NCI-H69 (cell line): Measurements from ENCODE around the gene TOR3A.
"Not testable (repeated sequence)": the region's sequence is repeated elsewhere in the genome, so short reads cannot be mapped to it uniquely, and the experiment has no call there.

Experiments
- DNase-seq: peaks from one replicate; lab custom pipeline; 2025; lab: John Stamatoyannopoulos, UW

The TOR3A gene

GRCh38 chr1:179081687-179082332 is at the start of gene TOR3A:
Gene TOR3A (plus strand): TSS chr1:179082070. CDS start chr1:179082129, 59 bp downstream.
- peak; percentile 96 for DNase-seq

GRCh38 chr1:179034720-179035119 is 47.1 kb upstream of the TOR3A start:
- DNase-seq: no peak

- no peak for DNase-seq
Measured at GRCh38 chr1:179036844-179037465, 44.9 kb upstream of the TOR3A start.

GRCh38 chr1:179038528-179039281 is 43.2 kb upstream of the TOR3A start:
- peak; percentile 46 for DNase-seq

- not testable (repeated sequence) for DNase-seq
Measured at GRCh38 chr1:179039502-179040174, 42.2 kb upstream of the TOR3A start.

- not testable (repeated sequence) for DNase-seq
Measured at GRCh38 chr1:179040175-179040551, 41.7 kb upstream of the TOR3A start.

- peak; percentile 41 for DNase-seq
Measured at GRCh38 chr1:179042087-179042486, 39.8 kb upstream of the TOR3A start.

GRCh38 chr1:179042700-179043099 is 39.2 kb upstream of the TOR3A start:
- no peak for DNase-seq

GRCh38 chr1:179043266-179043665 is 38.6 kb upstream of the TOR3A start:
- DNase-seq: no peak

GRCh38 chr1:179043907-179044306 is 38.0 kb upstream of the TOR3A start:
- DNase-seq: no peak

GRCh38 chr1:179046808-179047635 is 34.8 kb upstream of the TOR3A start:
- no peak for DNase-seq

- peak; percentile 24 for DNase-seq
Measured at GRCh38 chr1:179047636-179047997, 34.3 kb upstream of the TOR3A start.

- no peak for DNase-seq
Measured at GRCh38 chr1:179048339-179049124, 33.3 kb upstream of the TOR3A start.

GRCh38 chr1:179052776-179053175 is 29.1 kb upstream of the TOR3A start:
- DNase-seq: no peak

GRCh38 chr1:179053486-179053885 is 28.4 kb upstream of the TOR3A start:
- no peak for DNase-seq

- DNase-seq: no peak
Measured at GRCh38 chr1:179055937-179056336, 25.9 kb upstream of the TOR3A start.

GRCh38 chr1:179058487-179059483 is 23.1 kb upstream of the TOR3A start:
- DNase-seq: no peak

- no peak for DNase-seq
Measured at GRCh38 chr1:179061360-179062282, 20.2 kb upstream of the TOR3A start.

- DNase-seq: peak; percentile 30
Measured at GRCh38 chr1:179066471-179066870, 15.4 kb upstream of the TOR3A start.
